Hair follicle dermal papilla cell (primary cell): ENCODE results near the gene ERCC4. TPM values are rescaled to one million over a fixed set of nuclear protein-coding genes. Genes with fewer than 3 reads are reported as not detected.

Experiments
- total RNA-seq: library from RNA; depleted of rRNA; stranded (reverse); fragments of >200 nt; gene quantifications from 2 replicates; pipeline ENCODE4 v1.2.3, GENCODE V29; 2012

The ERCC4 gene
- 9.1 and 9.2 TPM in 2 replicates for total RNA-seq

DNA sequence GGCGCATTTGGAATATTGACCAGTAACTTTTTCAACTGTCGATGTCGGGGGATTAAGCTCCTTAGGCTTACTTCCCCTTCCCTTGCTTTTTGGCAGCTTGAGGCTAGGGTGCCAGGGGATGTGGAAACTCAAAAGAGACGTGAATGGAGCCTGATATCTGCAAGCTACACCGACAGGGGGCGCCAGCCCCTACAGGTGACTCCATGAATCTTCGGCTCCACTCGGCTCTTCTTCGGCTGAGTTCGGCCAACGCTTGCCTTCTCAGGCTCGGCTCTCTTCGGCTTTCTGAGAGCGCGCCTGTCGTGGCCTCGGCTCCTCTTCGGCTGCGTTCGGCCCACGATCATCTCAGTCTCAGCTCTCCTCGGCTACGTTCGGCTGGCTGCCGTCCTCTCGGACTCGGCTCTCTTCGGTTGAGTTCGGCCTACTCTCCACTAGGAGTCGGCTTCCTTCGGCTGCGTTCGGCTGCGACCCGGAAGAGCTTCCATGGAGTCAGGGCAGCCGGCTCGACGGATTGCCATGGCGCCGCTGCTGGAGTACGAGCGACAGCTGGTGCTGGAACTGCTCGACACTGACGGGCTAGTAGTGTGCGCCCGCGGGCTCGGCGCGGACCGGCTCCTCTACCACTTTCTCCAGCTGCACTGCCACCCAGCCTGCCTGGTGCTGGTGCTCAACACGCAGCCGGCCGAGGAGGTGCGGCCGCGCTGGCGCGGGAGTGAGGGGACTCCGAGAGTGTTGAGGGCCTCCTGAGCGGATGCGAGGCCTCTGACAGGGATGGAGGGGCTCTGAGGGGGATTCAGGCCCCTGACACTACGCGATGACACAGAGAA lies at the start of gene ERCC4:
Gene ERCC4, plus strand, starts transcription at position 472 of the 827 bp plus-strand sequence. Its CDS starts 12 bp downstream, at position 484.

Other genes starting within 250 kb of the ERCC4 start
- gene MRTFB, start 151.2 kb downstream of the ERCC4 start, total RNA-seq: 15.7 and 18.3 TPM in 2 replicates